Fibroblast of lung (primary cell): Measurements from ENCODE around the gene CADPS.

Source experiments
- CTCF ChIP-seq, 2 donors: IDR thresholded peaks in 1 of 2; conservative IDR thresholded peaks in 1 of 2; 1 replicate in 1 of 2; 2 replicates in 1 of 2; pipeline ENCODE4 v1.5.1; 2011 to 2012; ENCODE audit warnings: low read length in 2 of 2, control low read depth in 1 of 2, inconsistent platforms in 1 of 2, low read depth in 1 of 2, mild to moderate bottlenecking in 1 of 2
- EZH2 ChIP-seq: IDR thresholded peaks from 2 replicates; pipeline ENCODE4 v1.5.1; 2012; ENCODE audit warnings: low read length, control low read depth, mild to moderate bottlenecking; ENCODE audit errors: missing control alignments

- TF ChIP-seq CTCF (conservative IDR thresholded peaks at IDR 0.05 in 1 of 2, IDR thresholded peaks at IDR 0.05 in 1 of 2; ENCODE audit: low read depth in 1 of 2, low read length in 2 of 2) (no peak), EZH2 (no peak)
Measured at GRCh38 chr3:62781121-62781520, 94.1 kb downstream of the CADPS start.
